ENCODE data around the gene PCDHB2.
"Not testable (repeated sequence)": the region's sequence is repeated elsewhere in the genome, so short reads cannot be mapped to it uniquely, and the experiment has no call there.

PCDHB2 gene

GRCh38 chr5:141137346-141137745, 42.9 kb downstream of the PCDHB2 start:
- not testable (repeated sequence) for DNase-seq
